GM18502 (cell line): Measurements from ENCODE around the gene HP.
"Not testable (repeated sequence)": the region's sequence is repeated elsewhere in the genome, so short reads cannot be mapped to it uniquely, and the experiment has no call there.

ENCODE experiments used
- ATAC-seq: cut with Tn5 transposase; IDR thresholded peaks from one replicate; pipeline ENCODE4 v1.9.1; 2021; ENCODE audit warnings: mild to moderate bottlenecking; ENCODE audit not compliant: unreplicated experiment, poor library complexity

Gene HP

DNA sequence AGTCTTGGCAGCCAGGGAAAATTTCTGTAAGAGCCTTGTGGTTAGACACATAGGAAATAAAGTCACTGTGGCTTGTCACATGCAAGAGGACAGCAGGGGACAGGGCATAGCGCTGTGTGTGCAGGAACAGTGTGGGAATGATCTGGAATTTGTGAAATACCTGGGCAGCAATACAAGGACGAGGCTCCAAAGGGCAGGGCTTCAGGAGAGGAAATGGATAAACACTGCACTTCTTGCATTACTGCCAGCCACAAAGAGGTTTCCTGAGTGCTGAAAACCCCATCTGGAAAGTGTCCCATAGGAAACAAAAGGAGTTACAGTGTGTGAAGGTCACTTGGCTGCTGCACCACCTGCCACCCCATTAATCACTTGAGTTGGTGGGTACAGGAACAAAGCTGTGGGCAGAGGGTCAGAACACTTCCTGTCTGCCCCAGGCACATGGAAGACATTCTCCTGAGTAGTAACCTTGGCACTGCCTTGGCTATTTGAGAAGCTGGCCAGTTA lies 12.1 kb upstream of the HP start:
- ATAC-seq = no peak

DNA sequence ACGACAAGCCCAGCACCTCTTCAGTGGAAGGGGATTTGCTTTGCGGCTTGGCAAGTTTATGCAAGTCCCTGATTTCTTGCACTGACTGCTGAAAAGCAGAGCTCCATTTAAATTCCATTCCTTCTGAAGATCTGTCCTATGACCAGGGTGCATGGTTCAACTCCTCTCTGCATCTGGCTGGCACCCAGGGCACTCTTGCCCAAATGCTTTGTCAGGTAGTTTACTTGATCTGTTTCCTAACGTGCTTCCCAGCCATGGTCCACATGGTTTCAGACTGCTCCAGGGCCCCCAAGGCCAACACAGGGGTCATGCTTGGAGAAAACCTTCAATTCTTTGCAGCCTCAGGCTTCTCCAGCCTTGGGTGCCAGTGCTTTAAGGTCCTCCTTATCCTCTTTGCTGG lies 11.2 kb upstream of the HP start:
- ATAC-seq = no peak

DNA sequence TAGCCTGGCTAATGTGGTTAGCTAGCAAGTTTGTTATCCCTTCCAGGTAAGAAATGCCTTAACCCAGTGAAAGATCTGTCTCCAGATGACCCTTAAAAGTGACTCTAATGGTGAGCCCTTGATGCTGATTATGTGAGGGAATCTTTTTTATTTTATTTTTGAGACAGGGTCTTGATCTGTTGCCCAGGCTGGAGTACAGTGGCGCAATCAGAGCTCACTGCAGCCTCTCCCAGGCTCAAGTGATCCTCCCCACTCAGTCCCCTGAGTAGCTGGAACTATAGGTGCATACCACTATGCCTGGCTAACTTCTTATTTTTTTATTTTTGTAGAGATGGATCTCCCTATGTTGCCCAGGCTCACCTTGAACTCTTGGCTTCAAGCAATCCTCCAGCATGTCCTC lies 10.8 kb upstream of the HP start:
- ATAC-seq = no peak

DNA sequence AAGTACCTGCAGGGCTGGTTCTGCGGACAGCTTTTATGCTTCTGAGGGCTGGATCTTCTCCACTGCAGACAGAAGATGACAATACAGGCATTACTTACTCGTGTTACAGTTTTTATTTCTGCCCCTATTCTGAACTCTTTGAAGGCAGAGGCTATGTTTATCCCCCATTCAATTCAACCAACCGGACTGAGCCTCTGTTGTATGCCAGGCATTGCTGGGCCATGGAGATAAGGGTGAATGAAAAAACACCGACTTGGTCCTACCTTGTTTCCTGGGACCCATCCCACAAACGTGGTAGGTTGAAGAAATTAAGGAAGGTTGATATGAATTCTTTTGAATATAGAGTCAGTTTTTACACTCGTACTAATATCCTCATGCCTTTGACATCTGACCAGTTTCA lies 10.0 kb upstream of the HP start:
- no peak for ATAC-seq

DNA sequence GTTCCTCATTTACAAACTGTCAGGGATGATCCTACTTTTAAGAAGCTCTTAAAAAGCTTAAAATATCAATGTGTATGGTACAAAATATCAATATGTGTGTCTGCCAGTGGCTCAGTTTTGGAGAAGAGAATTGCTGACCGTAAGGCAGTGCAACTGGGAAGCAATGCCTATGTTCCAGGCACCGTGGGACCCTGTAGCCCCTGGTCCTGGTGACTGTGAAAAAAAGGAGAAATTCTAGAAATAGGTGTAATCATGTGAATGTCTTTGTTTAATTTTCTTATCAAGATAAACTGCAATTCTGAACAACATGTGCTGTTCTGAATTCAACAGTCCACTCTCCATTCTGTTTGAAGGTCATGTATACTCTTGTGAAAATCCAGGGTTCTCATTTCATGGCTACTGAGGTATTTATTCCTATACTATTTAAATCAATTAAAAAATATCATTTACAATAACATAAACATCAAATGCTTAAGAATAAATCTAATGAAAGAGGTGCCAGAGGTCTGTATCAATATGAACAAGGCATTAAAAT lies 9.4 kb upstream of the HP start:
- no peak for ATAC-seq

DNA sequence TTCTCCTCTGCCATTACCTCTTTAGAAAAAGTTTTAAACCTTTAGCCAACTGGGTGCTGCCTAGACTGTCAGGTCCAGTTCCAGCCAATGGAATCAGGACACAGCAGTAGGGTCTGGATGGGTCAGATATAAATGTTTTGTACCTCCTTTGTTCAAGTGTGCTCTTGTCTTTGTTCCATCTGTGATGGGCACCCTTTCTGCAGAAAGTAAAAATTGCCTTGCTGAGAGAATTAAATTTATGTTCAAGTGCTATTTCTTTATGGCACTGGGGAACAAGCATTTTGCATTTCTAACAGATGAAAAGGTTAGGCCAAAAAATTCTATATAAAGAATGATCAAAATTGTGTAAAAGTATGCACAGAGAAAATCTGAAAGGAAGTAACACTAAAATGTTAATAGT lies 5.2 kb upstream of the HP start:
- no peak for ATAC-seq

DNA sequence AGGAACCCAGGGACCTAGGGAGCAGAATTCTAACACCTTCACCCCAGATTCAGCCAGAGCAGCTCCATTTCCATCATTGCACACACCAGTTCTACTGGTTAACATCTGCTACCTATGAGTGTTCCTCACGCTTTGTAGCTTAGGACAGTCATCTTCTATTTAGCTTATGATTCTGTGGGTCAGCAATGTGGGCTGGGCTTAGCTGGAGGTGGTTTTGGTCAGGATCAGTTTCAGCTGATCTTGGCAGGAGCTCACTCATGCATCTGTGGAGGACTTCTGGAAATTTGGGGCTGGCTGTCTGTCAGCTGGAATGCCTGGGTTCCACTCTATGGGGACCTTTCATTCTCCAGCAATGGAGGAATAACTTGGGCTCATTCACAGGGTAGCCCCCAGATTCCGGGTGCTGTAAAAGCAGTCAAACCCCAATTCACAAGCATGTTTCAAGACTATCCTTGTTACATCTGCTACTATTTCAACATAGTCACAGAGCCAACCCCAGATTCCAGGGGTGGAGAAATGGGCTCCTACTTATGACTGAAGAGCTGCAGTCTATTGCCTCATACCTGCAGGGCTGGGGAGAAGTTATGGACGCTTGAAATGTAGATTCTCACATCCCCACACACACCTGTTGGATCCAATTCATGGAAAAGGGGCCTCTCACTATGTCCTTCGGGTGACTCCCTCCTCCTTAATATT lies 3.4 kb upstream of the HP start:
- no peak for ATAC-seq

DNA sequence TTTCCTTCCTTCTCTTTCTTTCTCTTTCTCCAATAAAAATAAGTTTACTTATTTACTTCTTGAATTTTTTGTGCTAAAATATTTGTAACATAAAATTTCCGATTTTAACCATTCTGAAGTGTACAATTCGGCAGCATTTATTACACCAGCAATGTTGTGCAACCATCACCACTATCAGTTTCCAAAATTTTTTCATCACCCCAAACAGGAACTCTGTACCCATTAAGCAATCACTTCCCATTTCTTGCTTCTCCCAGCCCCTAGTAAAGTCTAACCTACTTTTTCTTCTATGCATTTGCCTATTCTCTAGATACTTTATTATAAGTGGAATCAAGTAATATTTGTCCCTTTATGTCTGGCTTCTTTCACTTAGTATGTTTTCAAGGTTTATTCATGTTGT lies 2.5 kb upstream of the HP start:
- no peak for ATAC-seq

DNA sequence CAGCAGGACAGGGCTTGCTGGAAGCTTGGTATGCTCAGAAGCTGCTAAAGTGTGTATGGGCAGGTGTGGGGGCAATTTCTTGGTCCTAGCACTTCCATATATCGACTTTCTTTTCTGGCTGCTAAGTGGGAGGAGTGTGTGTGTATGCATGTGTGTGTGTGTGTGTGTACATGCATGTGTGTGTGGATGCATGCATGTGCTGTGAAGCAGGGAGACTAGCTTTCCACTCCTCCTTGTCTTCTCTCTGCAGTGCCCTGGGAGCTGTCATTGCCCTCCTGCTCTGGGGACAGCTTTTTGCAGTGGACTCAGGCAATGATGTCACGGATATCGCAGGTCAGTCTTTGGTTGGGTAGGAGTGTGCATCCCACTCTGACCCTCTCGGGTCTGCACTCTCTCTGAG lies 1.6 kb downstream of the HP start:
- ATAC-seq = no peak

DNA sequence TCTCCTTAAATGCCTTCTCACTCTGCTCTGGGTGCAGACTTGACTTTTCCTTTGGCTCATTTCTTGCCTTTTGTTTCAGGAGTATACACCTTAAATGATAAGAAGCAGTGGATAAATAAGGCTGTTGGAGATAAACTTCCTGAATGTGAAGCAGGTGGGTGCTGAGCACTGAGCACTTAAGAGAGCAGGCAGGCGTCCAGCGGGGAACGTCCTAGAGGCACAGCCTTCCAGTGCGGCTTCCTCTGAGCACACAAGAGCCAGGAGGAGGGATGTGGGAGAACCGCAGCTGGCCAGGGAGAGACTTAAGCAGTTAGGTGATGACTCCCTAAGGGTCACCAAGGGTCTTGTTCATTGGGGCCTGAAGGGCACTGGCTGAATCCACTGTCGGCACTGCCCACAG lies 3.0 kb downstream of the HP start:
- not testable (repeated sequence) for ATAC-seq

DNA sequence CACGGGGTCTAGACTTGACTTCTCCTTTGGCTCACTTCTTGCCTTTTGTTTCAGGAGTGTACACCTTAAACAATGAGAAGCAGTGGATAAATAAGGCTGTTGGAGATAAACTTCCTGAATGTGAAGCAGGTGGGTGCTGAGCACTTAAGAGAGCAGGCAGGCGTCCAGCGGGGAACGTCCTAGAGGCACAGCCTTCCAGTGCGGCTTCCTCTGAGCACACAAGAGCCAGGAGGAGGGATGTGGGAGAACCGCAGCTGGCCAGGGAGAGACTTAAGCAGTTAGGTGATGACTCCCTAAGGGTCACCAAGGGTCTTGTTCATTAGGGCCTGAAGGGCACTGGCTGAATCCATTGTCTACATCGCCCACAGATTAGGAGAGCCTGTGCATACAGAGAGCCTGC lies 4.8 kb downstream of the HP start:
- ATAC-seq = not testable (repeated sequence)

DNA sequence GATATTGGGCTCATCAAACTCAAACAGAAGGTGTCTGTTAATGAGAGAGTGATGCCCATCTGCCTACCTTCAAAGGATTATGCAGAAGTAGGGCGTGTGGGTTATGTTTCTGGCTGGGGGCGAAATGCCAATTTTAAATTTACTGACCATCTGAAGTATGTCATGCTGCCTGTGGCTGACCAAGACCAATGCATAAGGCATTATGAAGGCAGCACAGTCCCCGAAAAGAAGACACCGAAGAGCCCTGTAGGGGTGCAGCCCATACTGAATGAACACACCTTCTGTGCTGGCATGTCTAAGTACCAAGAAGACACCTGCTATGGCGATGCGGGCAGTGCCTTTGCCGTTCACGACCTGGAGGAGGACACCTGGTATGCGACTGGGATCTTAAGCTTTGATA lies 6.1 kb downstream of the HP start:
- ATAC-seq = no peak

DNA sequence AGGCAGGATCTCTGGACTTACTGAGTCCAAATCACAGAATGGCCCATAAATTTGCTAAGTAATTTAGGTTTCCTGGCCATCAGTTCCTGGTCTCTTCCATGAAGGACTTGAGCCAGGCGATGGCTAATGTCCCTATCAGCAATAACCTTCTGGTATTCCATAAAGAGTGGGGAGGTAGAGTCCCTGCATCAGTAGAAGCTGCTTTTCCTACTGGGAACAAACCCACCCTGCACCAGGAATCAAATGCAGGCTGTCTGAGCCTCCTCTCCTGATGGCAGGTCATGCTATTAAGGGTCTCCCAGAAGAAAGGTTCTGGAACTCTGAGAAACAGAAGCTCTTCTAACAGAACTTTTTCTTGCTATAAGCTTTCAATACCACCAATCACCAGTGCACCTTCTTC lies 7.3 kb downstream of the HP start:
- ATAC-seq = no peak

DNA sequence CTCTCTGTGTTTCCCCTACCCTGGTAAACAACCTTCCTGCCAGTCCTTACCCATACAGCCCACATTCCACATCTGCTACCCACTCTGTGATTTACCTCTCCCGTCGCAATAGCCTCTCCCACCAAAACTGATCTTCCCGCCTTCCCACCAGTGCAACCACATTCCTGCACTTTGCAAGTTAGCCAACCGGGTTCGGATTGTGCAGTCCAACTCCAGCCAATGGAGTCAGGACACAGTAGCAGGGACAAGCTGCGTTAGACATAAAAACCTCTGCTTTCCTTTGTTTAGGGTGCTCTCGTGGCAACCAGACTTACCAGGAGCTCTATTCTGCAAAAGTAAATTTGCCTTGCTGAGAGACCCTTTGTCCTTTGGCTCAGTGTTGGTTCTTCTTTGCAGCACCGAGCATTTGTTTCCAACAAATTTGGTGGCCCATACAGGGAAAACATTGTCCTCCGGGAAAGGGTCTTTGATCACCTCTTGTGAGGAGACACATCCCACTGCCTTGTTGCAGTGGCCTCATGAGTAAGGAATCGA lies 10.1 kb downstream of the HP start:
- ATAC-seq = no peak

DNA sequence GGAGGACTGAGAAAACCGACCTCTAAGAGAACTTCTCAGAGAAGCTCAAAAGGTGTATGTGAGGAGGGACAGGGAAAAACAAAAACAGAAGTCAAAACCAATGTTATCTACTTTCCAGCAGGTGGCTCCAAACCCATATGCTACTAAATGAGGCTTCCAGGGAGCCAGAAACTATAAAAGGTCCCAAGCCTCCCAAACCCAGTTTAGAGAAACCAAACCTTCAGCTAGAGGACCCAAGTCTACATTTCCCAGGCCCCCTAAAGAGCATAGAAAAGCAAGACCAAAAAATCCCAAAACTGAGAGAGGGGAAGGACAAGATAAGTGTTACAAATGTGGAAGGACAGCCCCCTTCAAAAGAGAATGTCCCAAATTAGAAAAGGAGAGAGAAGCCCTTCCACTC lies 12.4 kb downstream of the HP start:
- ATAC-seq = peak; percentile 46

DNA sequence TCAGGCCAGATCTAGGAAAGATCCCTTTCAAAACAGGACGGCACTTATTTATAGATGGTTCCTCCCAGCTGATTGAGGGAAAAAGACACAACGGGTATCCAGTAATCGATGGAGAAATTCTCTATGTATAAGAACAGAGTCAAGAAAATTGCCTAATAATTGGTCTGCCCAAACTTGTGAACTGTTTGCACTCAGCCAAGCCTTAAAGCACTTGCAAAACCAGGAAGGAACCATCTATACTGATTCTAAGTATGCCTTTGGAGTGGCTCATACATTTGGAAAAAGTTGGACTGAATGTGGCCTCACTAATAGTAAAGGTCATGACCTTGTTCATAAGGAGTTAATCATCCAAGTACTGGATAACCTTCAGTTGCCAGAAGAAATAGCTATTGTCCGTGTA lies 14.6 kb downstream of the HP start:
- ATAC-seq = no peak

DNA sequence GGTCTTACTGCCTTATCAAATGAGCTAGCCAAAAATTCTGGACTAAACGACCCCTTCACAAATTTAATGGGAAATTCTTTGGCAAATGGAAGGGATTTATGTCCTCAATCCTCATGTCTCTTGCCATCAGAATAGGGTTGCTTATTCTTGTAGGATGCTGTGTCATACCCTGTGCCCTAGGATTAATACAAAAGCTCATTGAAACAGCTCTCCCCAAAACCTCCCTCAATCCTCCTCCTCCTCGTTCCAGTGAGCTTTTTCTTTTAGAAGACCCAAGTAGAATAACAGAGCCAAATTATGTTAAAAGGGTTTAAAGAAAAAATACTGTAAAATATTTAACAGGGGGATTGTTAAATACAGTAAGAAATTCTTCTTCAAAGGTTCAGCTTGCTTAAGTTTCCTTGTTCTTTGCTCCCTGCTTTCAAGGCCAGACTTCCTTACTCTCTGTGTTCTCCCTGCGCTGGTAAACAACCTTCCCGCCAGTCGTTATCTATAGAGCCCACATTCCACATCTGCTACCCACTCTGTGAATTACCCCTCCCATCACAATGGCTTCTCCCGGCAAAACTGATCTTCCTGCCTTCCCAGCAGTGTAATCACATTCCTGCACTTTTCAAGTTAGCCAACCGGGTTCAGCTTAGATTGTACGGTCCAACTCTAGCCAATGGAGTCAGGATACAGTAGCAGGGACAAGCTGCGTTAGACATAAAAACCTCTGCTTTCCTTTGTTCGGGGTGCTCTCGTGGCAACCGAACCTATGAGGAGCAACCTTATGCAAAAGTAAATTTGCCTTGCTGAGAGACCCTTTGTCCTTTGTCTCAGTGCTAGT lies 18.4 kb downstream of the HP start:
- ATAC-seq = no peak

DNA sequence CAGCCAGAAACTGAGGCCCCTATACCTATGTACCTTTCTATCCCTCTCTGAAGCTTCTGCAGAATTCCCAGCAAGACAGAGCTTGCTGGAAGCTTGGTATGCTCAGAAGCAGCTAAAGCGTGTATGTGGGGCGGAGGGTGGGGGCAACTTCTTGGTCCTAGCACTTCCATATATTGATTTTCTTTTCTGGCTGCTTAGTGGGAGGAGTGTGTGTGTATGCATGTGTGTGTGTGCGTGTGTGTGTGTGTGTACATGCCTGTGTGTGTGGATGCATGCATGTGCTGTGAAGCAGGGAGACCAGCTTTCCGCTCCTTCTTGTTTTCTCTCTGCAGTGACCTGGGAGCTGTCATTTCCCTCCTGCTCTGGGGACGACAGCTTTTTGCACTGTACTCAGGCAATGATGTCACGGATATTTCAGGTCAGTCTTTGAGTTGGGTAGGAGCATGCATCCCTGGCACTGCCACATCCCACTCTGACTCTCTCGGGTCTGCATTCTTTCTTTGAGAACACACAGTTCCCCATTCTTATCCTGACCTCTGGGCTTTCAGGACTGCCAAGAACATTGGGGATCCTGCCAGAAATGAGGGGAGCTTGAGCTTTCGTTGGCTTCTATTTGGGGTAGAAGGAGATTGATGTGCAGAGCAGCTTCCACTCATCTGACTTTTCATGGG lies 19.4 kb downstream of the HP start:
- no peak for ATAC-seq

DNA sequence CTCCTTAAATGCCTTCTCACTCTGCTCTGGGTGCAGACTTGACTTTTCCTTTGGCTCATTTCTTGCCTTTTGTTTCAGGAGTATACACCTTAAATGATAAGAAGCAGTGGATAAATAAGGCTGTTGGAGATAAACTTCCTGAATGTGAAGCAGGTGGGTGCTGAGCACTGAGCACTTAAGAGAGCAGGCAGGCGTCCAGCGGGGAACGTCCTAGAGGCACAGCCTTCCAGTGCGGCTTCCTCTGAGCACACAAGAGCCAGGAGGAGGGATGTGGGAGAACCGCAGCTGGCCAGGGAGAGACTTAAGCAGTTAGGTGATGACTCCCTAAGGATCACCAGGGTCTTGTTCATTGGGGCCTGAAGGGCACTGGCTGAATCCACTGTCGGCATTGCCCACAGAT lies 20.8 kb downstream of the HP start:
- not testable (repeated sequence) for ATAC-seq

DNA sequence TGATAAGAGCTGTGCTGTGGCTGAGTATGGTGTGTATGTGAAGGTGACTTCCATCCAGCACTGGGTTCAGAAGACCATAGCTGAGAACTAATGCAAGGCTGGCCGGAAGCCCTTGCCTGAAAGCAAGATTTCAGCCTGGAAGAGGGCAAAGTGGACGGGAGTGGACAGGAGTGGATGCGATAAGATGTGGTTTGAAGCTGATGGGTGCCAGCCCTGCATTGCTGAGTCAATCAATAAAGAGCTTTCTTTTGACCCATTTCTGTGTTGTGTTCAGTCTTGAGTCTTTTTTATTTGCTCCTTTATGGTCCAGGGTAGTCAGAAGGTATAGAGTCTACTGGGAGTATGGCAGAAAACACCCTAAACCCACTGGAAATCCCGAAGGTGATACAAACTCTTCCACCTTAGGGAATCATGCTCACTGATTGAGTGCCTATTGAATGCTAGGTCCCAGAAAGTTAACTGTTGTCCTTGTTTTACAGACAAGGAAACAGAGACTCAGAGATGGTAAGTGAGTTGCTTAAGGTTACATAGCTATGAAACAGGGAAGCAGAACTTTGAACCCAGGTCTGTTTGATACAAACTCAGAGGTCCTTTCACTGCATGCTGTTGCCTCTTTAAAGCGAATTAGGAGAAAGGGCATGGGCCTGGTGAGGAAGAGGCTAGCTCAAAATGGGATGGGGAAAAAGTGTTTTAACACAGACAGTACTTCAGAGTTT lies 22.8 kb downstream of the HP start:
- not testable (repeated sequence) for ATAC-seq
